Stimulated activated CD4-positive, alpha-beta T cell treated with anti-CD3 and anti-CD28 coated beads, Interleukin-4, amount 100 ng/mL, for 1 hour (primary cell): ENCODE results near the gene DHX34.
"Not testable (repeated sequence)": the region's sequence is repeated elsewhere in the genome, so short reads cannot be mapped to it uniquely, and the experiment has no call there.

ENCODE experiments used
- DNase-seq: peaks from one replicate; pipeline ENCODE4 v3.0.0-alpha.2; 2020

DHX34 gene

DNA sequence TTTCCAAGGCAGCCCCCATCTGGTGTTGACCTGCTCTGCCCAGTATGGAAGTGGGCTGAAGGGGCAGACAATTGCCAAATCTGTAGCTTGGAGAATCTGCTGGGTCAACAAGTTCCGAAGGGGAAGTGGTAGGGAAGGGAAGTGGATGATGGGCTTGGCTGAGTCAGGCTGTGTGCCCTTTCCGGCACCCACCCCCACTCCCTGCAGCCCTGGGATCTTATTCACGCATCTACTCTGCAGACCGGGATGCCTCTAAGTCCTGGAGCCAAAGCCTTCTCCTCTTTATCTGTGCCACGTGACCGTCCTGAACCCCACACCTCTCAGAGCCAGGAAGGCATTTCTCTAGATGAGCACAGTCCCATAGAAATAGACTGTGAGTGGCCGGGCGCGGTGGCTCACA lies 24.6 kb upstream of the DHX34 start:
- no peak for DNase-seq

DNA sequence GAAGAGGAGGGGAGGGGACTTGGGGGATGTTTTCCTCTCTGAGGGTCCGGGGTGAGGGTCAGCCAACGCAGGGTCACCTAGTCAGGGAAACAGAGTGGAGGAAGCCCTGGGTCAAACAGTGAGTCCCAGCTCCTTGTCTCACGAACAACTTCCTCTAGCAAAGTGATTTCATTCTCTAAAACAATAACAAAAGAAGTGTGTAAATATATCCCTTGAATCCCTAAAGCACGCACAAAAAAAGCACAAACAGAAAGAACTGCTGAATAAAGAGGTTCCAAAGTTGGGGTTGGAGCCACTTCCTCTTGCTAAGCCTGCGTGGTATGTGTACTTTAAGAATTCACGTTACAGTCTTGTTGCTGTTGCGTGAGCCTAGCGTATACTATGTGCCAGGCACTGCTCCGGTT lies 18.6 kb upstream of the DHX34 start:
- no peak for DNase-seq

DNA sequence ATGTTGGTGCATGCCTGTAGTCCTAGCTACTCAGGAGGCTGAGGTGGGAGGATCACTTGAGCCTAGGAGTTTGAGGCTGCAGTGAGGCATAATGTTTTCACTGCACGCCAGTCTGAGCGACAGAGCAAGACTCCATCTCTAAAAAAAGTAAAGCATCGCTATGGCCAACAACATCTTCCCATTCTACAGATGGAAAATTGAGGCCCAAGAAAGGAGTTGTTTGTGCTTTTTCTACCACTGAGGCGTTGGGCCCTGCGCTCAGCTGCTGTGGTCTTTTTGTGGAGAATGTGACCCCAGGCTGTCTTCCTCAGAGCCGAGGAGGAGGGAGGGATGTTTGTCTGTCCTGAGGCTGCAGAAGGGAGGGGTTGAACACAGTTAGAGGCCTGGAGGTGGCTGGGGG lies 17.6 kb upstream of the DHX34 start:
- no peak for DNase-seq

DNA sequence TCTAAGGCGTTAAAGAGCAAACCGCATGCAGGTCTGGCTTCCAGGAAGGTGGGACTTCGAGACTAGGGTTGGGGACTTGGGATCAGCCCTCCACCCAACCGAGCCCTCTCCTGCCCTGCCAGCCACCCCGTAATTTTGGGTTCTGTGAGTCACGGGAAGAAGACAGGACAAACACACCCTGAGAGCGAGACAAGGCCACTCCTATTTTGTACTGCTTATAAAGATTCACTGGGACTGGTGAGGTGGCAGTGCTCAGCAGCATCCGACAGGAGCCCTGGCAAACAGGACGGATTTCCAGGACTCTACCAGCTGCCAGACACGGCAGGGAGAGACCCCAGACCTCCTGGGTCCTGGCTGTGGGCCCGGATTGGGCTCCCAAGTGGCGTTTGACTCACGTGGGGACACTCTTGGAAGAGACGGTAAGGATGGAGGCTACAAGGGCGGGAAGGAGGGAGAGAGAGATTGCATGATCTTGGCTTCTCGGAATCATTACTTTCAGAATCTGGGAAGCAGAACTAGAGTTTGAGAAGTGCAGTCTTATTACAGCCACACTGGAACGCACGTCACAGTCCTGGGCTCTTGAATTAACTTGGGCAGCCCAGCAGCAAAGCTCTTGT lies 17.1 kb upstream of the DHX34 start, which contains the start of gene C5AR2:
Gene C5AR2 (plus strand): TSS at position 245 of the 617 bp plus-strand sequence. CDS start 8,625 bp downstream, outside the sequence.
- no peak for DNase-seq

DNA sequence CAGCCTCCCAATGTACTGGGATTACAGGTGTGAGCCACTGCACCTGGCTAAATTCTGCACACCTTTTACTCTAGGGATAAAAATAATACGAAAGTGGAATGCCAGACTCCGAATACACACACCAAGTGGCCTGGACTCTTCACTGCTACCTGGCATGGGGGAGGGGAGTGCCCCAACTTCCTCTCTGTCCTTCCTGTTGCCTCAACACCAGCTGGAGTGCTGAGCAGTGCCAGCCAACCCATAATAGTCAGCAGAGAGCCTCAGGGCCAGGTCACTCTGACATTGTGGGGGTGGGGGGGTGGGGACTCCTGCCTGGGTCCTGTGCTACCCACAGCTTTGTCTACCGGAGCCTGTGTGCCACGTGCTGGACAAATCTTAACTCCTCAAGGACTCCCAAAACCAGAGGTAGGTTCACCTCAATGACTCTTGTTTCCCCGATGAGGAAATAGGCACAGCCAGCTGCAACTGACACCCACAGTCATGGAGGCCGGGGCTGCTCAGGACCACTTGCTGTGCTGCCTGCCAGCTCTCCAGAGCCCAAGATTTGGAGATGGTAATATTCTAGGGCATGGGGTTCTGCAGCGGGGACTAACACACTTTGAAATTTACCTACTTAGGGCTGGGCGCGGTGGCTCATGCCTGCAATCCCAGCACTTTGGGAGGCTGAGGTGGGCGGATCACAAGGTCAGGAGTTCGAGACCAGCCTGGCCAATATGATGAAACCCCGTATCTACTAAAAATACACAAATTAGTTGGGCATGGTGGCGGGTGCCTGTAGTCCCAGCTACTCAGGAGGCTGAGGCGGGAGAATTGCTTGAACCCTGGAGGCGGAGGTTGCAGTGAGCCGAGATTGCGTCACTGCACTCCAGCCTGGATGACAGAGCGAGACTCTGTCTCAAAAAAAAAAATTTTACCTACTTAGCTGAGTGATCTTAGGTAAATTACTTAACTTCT lies 12.1 kb upstream of the DHX34 start:
- not testable (repeated sequence) for DNase-seq

DNA sequence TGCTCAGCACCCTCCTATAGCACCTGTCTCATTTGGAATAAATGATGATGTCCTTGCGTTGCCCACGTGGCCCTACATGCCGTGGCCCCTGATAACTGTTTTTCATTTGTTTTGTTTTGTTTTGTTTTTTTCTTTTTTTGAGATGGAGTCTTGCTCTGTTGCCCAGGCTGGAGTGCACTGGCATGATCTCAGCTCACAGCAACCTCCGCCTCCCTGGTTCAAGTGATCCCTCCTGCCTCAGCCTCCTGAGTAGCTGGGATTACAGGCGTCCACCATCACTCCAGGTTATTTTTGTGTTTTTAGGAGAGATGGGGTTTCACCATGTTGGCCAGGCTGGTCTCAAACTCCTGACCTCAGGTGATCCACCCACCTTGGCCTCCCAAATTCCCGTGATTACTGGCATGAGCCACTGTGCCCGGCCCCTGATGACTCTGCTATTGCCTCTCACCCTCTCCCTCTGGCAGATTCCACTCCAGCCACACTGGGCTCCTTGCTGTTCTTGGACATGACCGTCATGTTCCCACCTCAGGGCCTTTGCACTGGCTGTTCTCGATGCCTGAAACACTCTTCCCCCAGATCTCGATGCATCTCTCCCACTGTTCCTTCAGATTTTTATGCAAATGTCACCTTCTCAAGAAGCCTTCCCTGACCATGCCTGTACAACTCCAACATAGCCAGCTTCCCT lies 9.8 kb upstream of the DHX34 start:
- DNase-seq, result no peak

DNA sequence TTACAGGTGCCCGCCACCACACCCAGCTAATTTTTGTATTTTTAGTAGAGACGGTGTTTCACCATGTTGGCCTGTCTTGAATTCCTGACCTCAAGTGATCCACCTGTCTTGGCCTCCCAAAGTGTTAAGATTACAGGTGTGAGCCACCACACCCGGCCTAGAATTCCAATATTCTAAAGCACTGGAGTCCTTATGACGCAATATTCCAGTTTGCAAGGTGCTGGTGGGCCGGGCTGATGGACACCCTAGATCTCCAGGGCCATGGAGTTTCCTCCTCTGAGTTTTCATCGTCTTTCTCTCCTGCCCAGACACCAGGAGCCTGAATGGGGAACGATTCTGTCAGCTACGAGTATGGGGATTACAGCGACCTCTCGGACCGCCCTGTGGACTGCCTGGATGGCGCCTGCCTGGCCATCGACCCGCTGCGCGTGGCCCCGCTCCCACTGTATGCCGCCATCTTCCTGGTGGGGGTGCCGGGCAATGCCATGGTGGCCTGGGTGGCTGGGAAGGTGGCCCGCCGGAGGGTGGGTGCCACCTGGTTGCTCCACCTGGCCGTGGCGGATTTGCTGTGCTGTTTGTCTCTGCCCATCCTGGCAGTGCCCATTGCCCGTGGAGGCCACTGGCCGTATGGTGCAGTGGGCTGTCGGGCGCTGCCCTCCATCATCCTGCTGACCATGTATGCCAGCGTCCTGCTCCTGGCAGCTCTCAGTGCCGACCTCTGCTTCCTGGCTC lies 8.5 kb upstream of the DHX34 start:
- no peak for DNase-seq

DNA sequence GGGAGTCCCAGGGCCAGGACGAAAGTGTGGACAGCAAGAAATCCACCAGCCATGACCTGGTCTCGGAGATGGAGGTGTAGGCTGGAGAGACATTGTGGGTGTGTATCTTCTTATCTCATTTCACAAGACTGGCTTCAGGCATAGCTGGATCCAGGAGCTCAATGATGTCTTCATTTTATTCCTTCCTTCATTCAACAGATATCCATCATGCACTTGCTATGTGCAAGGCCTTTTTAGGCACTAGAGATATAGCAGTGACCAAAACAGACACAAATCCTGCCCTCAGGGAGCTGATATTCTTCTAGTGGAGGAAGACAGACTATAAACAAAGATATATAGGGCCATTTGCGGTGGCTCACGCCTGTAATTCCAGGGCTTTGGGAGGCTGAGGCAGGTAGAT lies 7.4 kb upstream of the DHX34 start:
- no peak for DNase-seq

DNA sequence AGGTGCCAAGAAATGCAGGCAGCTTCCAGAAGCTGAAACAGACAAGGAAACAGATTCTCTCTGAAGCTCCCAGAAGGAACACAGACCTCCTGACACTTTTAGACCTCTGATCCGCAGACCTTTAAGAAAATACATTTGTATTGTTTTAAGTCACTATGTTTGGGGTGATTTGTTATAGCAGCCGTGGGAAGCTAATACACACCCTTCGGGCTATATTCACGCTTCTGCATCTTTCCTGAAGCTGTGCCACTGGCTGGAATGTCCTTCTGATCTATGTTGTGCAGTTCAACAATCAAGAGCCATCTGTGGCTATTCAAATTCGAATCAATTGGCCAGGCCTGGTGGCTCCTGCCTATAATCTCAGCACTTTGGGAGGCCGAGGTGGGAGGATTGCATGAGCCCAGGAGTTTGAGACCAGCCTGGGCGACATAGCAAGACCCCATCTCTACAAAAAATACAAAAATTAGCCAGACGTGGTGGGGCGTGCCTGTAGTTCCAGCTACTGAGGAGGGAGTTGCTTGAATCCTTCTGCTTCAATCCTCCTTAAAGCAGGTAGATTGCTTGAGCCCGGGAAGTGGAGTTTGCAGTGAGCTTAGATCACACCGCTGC lies 5.8 kb upstream of the DHX34 start:
- no peak for DNase-seq

DNA sequence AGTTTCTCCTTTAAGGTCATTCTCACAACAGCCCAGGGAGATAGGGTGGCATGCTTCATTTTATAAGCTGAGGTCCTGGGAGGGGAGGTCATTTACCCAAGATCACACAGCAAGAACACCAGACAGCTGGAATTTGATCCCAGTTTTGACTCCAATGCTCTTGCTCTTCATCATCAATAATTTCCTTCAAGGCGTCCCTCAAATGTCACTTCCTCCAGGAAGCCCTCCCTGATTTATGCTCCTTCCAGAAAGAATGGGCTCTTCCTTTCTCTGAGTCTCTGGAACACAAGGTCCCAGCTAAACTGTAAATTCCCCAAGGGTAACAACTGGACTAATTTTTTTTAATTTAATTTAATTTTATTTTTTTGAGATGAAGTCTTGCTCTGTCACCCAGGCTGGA lies 4.7 kb upstream of the DHX34 start:
- DNase-seq, result no peak

DNA sequence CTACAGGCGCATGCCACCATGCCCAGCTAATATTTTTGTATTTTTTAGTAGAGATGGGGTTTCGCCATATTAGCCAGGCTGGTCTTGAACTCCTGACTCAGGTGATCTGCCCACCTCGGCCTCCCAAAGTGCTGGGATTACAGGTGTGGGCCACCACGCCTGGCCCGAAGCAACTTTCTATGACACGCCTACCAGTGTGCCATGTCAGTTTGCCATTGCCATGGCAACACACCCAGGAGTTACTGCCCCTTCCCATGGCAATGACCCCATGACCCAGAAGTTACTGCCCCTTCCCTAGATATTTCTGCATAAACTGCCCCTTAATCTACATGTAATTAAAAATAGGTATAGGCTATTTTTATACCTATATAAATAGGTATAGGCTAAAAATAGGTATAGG lies 3.1 kb upstream of the DHX34 start:
- DNase-seq, result not testable (repeated sequence)

DNA sequence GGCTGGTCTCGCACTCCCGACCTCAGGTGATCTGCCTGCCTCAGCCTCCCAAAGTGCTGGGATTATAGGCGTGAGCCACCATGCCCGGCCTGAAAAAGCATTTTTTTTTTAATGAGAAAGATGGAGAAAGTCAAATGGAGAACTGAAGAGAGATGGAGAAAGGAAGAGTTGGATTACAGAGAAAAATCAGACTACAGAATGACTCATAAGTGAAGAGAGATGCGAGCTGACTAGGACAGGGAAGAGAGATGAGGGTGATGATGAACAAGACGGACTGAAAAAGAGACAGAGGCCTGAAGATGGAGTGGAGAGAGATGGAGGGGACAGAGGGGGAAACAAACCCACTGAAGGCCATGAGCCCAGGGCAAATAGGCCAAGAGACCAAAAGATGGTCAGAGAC lies 1.5 kb downstream of the DHX34 start:
- DNase-seq, result no peak

DNA sequence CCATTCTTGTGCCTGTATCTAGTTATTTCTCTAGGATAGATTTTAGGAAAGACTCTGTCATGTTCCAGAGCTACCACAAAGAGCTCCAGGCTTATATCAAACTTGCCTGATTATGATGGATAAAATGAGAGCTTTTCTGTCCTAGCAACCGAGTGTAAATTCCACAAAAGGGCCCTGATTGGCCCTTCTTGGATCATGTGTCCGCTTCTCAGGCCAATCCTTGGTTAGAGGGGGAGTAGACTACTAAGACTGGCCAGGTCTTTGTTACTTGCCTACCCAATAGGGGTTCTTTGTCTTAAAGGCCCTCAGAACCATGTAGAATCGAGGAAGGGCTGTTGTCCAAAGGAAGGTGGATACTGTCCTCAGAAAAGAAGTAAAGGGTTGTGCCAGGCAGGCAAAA lies 2.4 kb downstream of the DHX34 start:
- no peak for DNase-seq

DNA sequence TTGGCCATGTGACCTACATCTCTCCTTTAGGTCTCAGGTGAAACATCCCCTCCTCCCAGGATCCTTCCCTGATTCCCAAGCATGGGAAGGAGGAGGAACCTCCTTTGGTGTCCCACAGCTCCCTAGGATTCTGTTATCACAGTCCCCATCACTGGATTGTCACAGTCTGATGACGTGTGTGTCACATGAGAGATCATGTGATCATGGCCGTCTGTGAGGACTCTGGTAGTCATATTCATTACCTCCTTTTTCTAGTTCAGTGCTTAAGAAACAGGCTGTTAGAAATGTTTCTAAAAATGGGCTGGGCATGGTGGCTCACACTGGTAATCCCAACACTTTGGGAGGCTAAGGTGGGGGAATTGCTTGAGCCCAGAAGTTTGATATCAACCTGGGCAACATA lies 3.0 kb downstream of the DHX34 start:
- DNase-seq, result no peak

DNA sequence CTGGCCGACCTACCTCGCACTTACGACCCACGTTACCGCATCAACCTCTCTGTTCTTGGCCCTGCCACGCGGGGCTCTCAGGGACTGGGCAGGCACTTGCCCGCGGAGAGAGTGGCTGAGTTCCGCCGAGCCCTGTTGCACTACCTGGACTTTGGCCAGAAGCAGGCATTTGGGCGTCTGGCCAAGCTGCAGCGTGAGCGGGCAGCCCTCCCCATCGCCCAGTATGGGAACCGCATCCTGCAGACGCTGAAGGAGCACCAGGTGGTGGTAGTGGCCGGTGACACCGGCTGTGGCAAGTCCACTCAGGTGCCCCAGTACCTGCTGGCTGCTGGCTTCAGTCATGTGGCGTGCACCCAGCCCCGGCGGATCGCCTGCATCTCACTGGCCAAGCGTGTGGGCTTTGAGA lies 4.2 kb downstream of the DHX34 start:
- no peak for DNase-seq

DNA sequence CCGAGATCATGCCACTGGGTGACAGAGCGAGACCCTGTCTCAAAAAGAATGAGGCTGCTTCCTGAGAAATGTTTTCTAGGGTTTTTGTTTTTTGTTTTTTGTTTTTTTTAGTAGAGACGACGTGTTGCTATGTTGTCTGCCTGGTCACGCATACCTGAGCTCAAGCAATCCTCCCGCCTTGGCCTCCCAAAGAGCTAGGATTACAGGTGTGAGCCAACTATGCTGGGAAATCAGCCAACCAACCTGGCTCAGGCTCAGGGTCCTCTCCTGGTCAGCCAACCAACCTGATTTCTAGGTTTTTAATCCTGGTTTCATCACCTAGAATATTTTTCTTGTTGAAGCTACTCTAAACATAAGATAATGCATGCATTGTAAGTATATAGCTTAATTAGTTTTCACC lies 7.8 kb downstream of the DHX34 start:
- DNase-seq, result no peak

DNA sequence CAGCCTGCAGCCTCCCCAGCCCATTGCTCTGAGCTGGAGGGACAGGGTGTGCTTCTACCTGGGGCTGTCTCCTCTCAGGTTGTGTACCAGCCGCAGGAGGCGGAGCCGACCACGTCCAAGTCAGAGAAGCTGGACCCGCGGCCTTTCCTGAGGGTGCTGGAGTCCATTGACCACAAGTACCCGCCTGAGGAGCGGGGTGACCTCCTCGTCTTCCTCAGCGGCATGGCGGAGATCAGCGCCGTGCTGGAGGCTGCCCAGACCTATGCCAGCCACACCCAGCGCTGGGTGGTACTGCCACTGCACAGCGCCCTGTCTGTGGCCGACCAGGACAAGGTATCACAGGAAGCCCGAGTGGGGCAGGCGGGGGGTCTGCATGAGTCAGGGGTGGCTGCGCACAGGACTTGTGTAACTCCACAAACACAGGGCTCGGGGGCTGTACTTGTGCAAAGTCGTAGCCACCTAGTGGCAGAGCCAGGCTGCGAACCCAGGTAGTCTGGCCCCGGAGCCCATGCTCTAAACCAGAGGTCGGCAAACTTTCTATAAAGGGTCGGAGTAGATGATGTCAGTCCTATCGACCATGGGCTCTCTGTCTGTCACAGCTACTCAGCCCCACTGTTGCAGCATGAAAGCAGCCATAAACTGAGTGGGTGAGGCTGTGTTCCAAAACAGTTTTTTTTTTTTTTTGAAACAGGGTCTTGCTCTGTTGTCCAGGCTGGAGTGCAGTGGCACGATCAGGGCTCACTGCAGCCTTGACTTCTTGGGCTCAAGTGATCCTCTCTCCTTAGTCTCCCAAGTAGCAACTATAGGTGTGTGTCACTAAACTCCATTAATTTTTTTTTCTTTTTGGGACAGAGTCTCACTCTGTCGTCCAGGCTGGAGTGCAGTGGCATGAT lies 8.9 kb downstream of the DHX34 start:
- DNase-seq, result no peak

DNA sequence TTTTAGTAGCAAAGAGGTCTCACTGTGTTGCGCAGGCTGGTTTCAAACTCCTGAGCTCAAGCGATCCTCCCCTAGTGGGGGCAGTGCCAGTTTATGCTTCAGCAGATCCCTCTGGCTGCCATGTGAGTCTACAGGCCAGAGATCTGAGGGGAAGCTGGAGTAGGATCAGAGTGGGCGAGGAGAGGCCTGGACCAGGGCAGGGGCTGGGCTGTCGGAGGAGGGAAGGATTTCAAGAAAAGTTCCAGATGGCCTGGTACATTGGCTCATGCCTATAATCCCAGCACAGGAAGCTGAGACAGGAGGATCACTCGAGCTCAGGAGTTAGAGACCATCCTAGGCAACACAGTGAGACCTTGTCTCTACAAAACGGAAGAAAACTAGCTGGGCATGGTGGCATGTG lies 9.8 kb downstream of the DHX34 start:
- no peak for DNase-seq

DNA sequence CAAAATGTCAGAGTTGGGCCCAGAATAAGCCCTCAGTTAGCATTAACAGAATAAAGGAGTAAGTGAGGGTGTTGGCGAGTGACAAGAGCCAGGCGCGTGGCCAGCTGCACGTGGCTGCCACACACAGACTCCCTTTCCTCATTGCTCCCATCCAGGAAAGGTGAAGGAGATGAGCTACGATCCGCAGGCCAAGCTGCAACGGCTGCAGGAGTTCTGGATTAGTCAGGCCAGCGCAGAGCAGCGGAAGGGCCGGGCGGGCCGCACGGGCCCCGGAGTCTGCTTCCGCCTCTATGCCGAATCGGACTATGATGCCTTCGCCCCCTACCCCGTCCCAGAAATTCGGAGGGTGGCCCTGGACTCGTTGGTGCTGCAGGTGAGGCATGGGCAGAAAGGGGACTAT lies 13.2 kb downstream of the DHX34 start:
- DNase-seq, result no peak

DNA sequence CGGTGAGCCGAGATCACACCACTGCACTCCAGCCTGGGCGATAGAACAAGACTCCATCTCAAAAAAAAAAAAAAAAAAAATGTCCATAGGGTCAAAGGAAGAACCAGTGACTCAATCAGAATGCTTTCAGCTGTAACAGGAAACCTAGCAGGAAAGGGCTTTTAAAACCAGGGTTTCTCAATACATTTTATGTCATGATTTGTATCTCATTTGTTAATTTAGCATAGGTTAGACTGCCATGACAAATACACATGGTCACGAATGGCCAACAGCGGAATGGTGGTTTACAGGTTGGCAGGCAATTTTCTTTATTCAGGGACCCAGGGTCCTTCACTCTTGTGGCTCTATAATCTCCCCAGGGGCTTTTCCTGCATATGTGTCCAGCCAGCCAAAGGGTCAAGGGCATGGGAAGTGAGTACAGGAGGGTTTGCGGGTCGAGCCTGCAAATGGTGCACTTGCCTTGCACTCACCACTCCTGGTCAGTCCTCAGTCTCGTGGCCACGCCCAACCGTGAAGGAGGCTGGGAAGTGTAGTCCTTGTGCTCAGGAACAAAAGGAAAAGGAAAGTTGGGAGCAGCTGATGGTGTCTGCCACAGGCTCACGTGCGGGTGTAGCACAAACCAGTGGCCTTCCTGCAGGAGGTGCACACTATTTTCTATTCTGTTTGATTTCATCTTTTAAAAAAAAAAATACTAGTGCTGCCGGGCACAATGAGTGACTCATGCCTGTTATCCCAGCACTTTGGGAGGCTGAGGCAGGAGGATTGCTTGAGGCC lies 14.8 kb downstream of the DHX34 start:
- no peak for DNase-seq

DNA sequence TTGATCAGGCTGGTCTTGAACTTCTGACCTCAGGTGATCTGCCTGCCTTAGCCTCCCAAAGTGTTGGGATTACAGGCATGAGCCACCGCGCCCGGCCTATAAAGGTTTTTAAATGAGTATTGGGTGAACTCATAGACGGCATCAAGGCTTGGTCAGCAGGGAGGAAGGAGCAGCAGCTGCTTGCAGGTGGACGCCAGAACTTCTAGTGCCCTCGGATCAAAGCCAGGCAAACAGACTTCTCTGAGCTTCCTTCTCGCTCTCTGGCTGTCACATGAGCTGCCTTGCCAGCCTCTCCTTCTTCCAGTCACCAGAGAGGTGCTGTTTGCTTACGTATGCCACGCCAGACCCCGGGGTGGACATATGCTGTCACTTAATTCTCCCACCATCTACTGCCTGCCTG lies 16.3 kb downstream of the DHX34 start:
- DNase-seq, result not testable (repeated sequence)
